Body of pancreas (tissue), 4 donors: ENCODE measurements around the gene POLR1G.

Source experiments
- POLR2A ChIP-seq, 3 donors: fragments of 450-650 bp; IDR thresholded peaks; one replicate each; pipeline ENCODE4 v1.6.1; 2016; ENCODE audit warnings: antibody characterized with exemption in 3 of 3, mild to moderate bottlenecking in 2 of 3
- TF ChIP-seq, protein P1 (sequence below), 7 experiments: fragments of 450-650 bp in 4 of 7; fragments of 200-600 bp in 3 of 7; sonication (generic) in 3 of 7; IDR thresholded peaks; one replicate each; pipeline ENCODE4 v1.5.1; 2016 to 2019; ENCODE audit warnings: antibody characterized with exemption in 7 of 7

DNA sequence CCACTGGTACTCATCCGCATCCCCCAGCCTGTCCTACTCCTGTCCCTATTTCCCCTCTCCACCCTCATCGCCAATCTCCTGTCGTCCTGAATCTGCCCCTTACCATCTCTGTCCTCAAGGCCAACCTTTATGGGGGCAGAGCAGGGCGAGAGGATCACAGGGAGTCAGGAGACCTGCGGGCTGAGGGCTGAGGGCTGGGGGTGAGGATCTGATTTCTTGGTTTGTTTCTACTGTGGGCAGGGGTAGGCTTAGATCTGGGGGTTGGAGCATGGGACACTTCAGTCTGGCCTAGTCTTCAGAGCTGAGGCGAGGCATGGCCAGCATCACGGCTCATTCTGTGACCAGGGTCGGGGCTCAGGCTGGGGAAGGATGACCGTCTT lies 33.8 kb downstream of the POLR1G start:
- TF ChIP-seq, protein P1, sequence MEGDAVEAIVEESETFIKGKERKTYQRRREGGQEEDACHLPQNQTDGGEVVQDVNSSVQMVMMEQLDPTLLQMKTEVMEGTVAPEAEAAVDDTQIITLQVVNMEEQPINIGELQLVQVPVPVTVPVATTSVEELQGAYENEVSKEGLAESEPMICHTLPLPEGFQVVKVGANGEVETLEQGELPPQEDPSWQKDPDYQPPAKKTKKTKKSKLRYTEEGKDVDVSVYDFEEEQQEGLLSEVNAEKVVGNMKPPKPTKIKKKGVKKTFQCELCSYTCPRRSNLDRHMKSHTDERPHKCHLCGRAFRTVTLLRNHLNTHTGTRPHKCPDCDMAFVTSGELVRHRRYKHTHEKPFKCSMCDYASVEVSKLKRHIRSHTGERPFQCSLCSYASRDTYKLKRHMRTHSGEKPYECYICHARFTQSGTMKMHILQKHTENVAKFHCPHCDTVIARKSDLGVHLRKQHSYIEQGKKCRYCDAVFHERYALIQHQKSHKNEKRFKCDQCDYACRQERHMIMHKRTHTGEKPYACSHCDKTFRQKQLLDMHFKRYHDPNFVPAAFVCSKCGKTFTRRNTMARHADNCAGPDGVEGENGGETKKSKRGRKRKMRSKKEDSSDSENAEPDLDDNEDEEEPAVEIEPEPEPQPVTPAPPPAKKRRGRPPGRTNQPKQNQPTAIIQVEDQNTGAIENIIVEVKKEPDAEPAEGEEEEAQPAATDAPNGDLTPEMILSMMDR (IDR thresholded peaks at IDR 0.05) = no peak
- TF ChIP-seq POLR2A (IDR thresholded peaks at IDR 0.05) = no peak
